SK-N-DZ (cell line): ENCODE measurements around the gene HIPK2.

ENCODE experiments used
- DNase-seq: peaks from one replicate; pipeline ENCODE4 v3.0.0-alpha.2; 2015; ENCODE audit warnings: low spot score

The HIPK2 gene

GRCh38 chr7:139592801-139593461 lies 184.9 kb downstream of the HIPK2 start:
- no peak for DNase-seq

- no peak for DNase-seq
These were observed 186.1 kb downstream of the HIPK2 start for GRCh38 chr7:139591550-139592195.

- DNase-seq: no peak
These were observed 188.3 kb downstream of the HIPK2 start for GRCh38 chr7:139589474-139589873.

- no peak for DNase-seq
These were observed 189.2 kb downstream of the HIPK2 start for GRCh38 chr7:139588632-139589031.

- DNase-seq: no peak
These were observed 190.3 kb downstream of the HIPK2 start for GRCh38 chr7:139587535-139587934.

GRCh38 chr7:139586286-139586685 lies 191.5 kb downstream of the HIPK2 start:
- no peak for DNase-seq

- DNase-seq: no peak
These were observed 192.8 kb downstream of the HIPK2 start for GRCh38 chr7:139585042-139585441.

- no peak for DNase-seq
These were observed 193.8 kb downstream of the HIPK2 start for GRCh38 chr7:139583826-139584553.

GRCh38 chr7:139582671-139583155 lies 195.1 kb downstream of the HIPK2 start:
- no peak for DNase-seq

- no peak for DNase-seq
These were observed 195.6 kb downstream of the HIPK2 start for GRCh38 chr7:139582130-139582650.

- no peak for DNase-seq
These were observed 197.4 kb downstream of the HIPK2 start for GRCh38 chr7:139580435-139580834.

- DNase-seq: no peak
These were observed 201.4 kb downstream of the HIPK2 start for GRCh38 chr7:139576179-139576973.

GRCh38 chr7:139575338-139575680 lies 202.5 kb downstream of the HIPK2 start:
- DNase-seq: no peak

GRCh38 chr7:139574618-139575337 lies 203.0 kb downstream of the HIPK2 start:
- DNase-seq: no peak

- no peak for DNase-seq
These were observed 203.9 kb downstream of the HIPK2 start for GRCh38 chr7:139573871-139574270.

- no peak for DNase-seq
These were observed 205.0 kb downstream of the HIPK2 start for GRCh38 chr7:139572704-139573385.

GRCh38 chr7:139572071-139572470 lies 205.7 kb downstream of the HIPK2 start:
- DNase-seq: no peak

GRCh38 chr7:139571651-139572050 lies 206.1 kb downstream of the HIPK2 start:
- no peak for DNase-seq

- DNase-seq: no peak
These were observed 206.6 kb downstream of the HIPK2 start for GRCh38 chr7:139571190-139571589.

GRCh38 chr7:139570626-139571025 lies 207.2 kb downstream of the HIPK2 start:
- DNase-seq: no peak
